HEK293 (cell line): Measurements from ENCODE around the gene FAM221B.

Experiments
- CTCF ChIA-PET: fragments of 350-600 bp; formaldehyde crosslinking; extraction: SDS; loops from one replicate; lab custom pipeline; 2021; ENCODE audit warnings: antibody characterized with exemption; lab: Yijun Ruan, JAX
- POLR2A ChIA-PET: fragments of 300-600 bp; formaldehyde crosslinking; extraction: SDS; loops from one replicate; lab custom pipeline; 2020; ENCODE audit warnings: antibody characterized with exemption, inconsistent platforms; lab: Yijun Ruan, JAX
- H3K27ac ChIP-seq: fragments of 200-500 bp; sonication (Bioruptor generic); 2 replicates; pipeline ENCODE4 v1.5.1; 2014; ENCODE audit warnings: low read depth, low read length, control low read depth, inconsistent platforms; ENCODE audit errors: extremely low read depth
- H3K36me3 ChIP-seq, 2 experiments: fragments of 200-500 bp in 1 of 2; sonication (Bioruptor generic) in 1 of 2; 1 replicate in 1 of 2; 2 replicates in 1 of 2; pipeline ENCODE4 v1.5.1; 2014 to 2017; ENCODE audit warnings: inconsistent platforms in 2 of 2, low read length in 2 of 2; ENCODE audit not compliant: control insufficient read depth in 2 of 2, insufficient read depth in 1 of 2
- H3K4me1 ChIP-seq: fragments of 200-500 bp; sonication (Bioruptor generic); 2 replicates; pipeline ENCODE4 v1.5.1; 2014; ENCODE audit warnings: mild to moderate bottlenecking, low read length, inconsistent platforms; ENCODE audit not compliant: control insufficient read depth, insufficient read depth
- H3K4me3 ChIP-seq: 2 replicates; pipeline ENCODE4 v1.5.1; 2011; ENCODE audit warnings: low read depth, mild to moderate bottlenecking, control low read depth, low read length, moderate library complexity
- H3K9me3 ChIP-seq: fragments of 200-500 bp; sonication (Bioruptor generic); 2 replicates; pipeline ENCODE4 v1.5.1; 2014; ENCODE audit warnings: low read depth, low read length, inconsistent platforms; ENCODE audit not compliant: control insufficient read depth, insufficient read depth
- FEZF1 ChIP-seq: fragments of 450-650 bp; formaldehyde crosslinking; IDR thresholded peaks from 2 replicates; pipeline ENCODE4 v1.5.1; 2016; ENCODE audit warnings: missing biosample characterization, missing genetic modification characterization
- GLI2 ChIP-seq: fragments of 450-650 bp; formaldehyde crosslinking; IDR thresholded peaks from 2 replicates; pipeline ENCODE4; 2017; ENCODE audit warnings: missing biosample characterization, missing genetic modification characterization, low read depth, borderline replicate concordance
- HOXD13 ChIP-seq: sonication (generic); formaldehyde crosslinking; IDR thresholded peaks from 2 replicates; pipeline ENCODE4 v1.8.0; 2022; ENCODE audit warnings: missing genetic modification reagents, borderline replicate concordance
- KLF8 ChIP-seq: fragments of 450-650 bp; formaldehyde crosslinking; IDR thresholded peaks from 2 replicates; pipeline ENCODE4 v1.5.1; 2016; ENCODE audit warnings: missing biosample characterization, missing genetic modification characterization
- SALL2 ChIP-seq: fragments of 450-650 bp; formaldehyde crosslinking; IDR thresholded peaks from 2 replicates; pipeline ENCODE4 v1.5.0; 2017; ENCODE audit warnings: missing biosample characterization, mild to moderate bottlenecking, missing genetic modification characterization, borderline replicate concordance
- SCRT1 ChIP-seq: fragments of 450-650 bp; formaldehyde crosslinking; IDR thresholded peaks from 2 replicates; pipeline ENCODE4 v1.5.1; 2016; ENCODE audit warnings: missing biosample characterization, missing genetic modification characterization, borderline replicate concordance
- ZBTB1 ChIP-seq: fragments of 450-650 bp; formaldehyde crosslinking; IDR thresholded peaks from 2 replicates; pipeline ENCODE4 v1.5.1; 2016; ENCODE audit warnings: missing biosample characterization, missing genetic modification characterization
- ZBTB17 ChIP-seq: fragments of 450-650 bp; formaldehyde crosslinking; IDR thresholded peaks from 2 replicates; pipeline ENCODE4 v1.5.1; 2016; ENCODE audit warnings: missing biosample characterization, missing genetic modification characterization
- ZEB2 ChIP-seq: fragments of 450-650 bp; formaldehyde crosslinking; IDR thresholded peaks from 2 replicates; pipeline ENCODE4 v1.5.1; 2016; ENCODE audit warnings: missing biosample characterization, missing genetic modification characterization
- ZFP69B ChIP-seq: fragments of 450-650 bp; formaldehyde crosslinking; IDR thresholded peaks from 2 replicates; pipeline ENCODE4 v1.5.1; 2016; ENCODE audit warnings: missing biosample characterization, missing genetic modification characterization
- ZNF114 ChIP-seq: fragments of 450-650 bp; formaldehyde crosslinking; IDR thresholded peaks from 2 replicates; pipeline ENCODE4 v1.5.0; 2017; ENCODE audit warnings: missing biosample characterization, missing genetic modification characterization
- ZNF221 ChIP-seq: fragments of 450-650 bp; formaldehyde crosslinking; IDR thresholded peaks from 2 replicates; pipeline ENCODE4 v1.5.1; 2017; ENCODE audit warnings: missing biosample characterization, missing genetic modification characterization, borderline replicate concordance
- ZNF223 ChIP-seq: fragments of 450-650 bp; formaldehyde crosslinking; IDR thresholded peaks from 2 replicates; pipeline ENCODE4 v1.5.1; 2016; ENCODE audit warnings: missing biosample characterization, missing genetic modification characterization
- ZNF239 ChIP-seq: fragments of 450-650 bp; formaldehyde crosslinking; IDR thresholded peaks from 2 replicates; pipeline ENCODE4 v1.5.1; 2016; ENCODE audit warnings: missing biosample characterization, missing genetic modification characterization
- ZNF292 ChIP-seq: fragments of 450-650 bp; formaldehyde crosslinking; IDR thresholded peaks from 2 replicates; pipeline ENCODE4 v1.5.1; 2016; ENCODE audit warnings: low read depth, missing biosample characterization, missing genetic modification characterization, borderline replicate concordance
- ZNF37A ChIP-seq: fragments of 450-650 bp; IDR thresholded peaks from 2 replicates; pipeline ENCODE4 v1.5.1; 2018; ENCODE audit warnings: missing biosample characterization, missing genetic modification characterization
- ZNF426 ChIP-seq: fragments of 450-650 bp; formaldehyde crosslinking; IDR thresholded peaks from 2 replicates; pipeline ENCODE4 v1.5.1; 2017; ENCODE audit warnings: missing biosample characterization, missing genetic modification characterization, mild to moderate bottlenecking, inconsistent platforms, moderate library complexity
- ZNF660 ChIP-seq: fragments of 450-650 bp; IDR thresholded peaks from 2 replicates; pipeline ENCODE4 v1.5.1; 2018; ENCODE audit warnings: missing biosample characterization, mild to moderate bottlenecking, missing genetic modification characterization
- ZNF785 ChIP-seq: fragments of 450-650 bp; formaldehyde crosslinking; IDR thresholded peaks from 2 replicates; pipeline ENCODE4 v1.5.1; 2016; ENCODE audit warnings: missing biosample characterization, missing genetic modification characterization
- ZNF792 ChIP-seq: fragments of 450-650 bp; formaldehyde crosslinking; IDR thresholded peaks from 2 replicates; pipeline ENCODE4 v1.5.1; 2016; ENCODE audit warnings: missing biosample characterization, missing genetic modification characterization
- TF ChIP-seq, protein P1 (sequence below): sonication (generic); formaldehyde crosslinking; IDR thresholded peaks from 2 replicates; pipeline ENCODE4 v1.8.1; 2022; ENCODE audit warnings: mild to moderate bottlenecking, moderate library complexity, missing genetic modification reagents
- TF ChIP-seq, protein P2 (sequence below): fragments of 450-650 bp; formaldehyde crosslinking; IDR thresholded peaks from 2 replicates; pipeline ENCODE4 v1.5.1; 2017; ENCODE audit warnings: missing biosample characterization, missing genetic modification characterization
- TF ChIP-seq, protein P3 (sequence below): fragments of 450-650 bp; IDR thresholded peaks from 2 replicates; pipeline ENCODE4 v1.5.1; 2018; ENCODE audit warnings: missing biosample characterization, mild to moderate bottlenecking, missing genetic modification characterization
- TF ChIP-seq, protein P4 (sequence below): fragments of 450-650 bp; formaldehyde crosslinking; IDR thresholded peaks from 2 replicates; pipeline ENCODE4 v1.5.1; 2016; ENCODE audit warnings: missing biosample characterization, missing genetic modification characterization

The FAM221B gene

DNA sequence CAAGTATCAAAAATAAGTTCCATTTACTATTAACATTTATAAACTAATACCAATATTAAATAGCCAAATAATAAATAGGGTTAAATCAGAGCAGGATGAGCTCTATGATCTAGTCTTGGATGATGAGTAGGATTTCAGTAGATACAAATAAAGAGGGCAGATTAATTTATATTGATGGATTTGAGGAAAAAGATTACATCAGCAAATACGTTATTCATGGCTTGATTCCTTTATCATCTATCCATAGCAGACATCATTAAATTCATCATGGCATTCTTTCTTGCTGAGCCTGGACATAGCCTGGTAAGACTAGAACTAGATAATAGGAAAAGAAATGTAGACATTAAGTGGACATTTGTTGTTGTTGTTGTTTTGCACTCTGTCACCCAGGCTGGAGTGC is 61.1 kb downstream of the FAM221B start:
- POLR2A ChIA-PET = interaction anchor here (0.7 kb wide), 1 partner anchor 44 kb away, joined by 6 read pairs; the partner anchor contains the start of gene SPAG8
- H3K36me3 ChIP-seq = no peaks in the 10 kb centered on the region
- H3K9me3 ChIP-seq = no peaks in the 10 kb centered on the region
- peaks cover 15% of the 10 kb centered on the region for H3K4me1 ChIP-seq
- TF ChIP-seq ZNF114 (tag by site-specific recombination) (no peak), ZNF660 (no peak), ZFP69B (tag by site-specific recombination) (no peak), ZBTB1 (tag by site-specific recombination) (no peak), SALL2 (tag by site-specific recombination) (no peak), ZNF37A (tag by site-specific recombination) (no peak), ZNF221 (no peak), ZNF426 (tag by site-specific recombination) (no peak), ZNF292 (no peak), SCRT1 (tag by site-specific recombination) (no peak), KLF8 (tag by site-specific recombination) (no peak)
- TF ChIP-seq, protein P1, sequence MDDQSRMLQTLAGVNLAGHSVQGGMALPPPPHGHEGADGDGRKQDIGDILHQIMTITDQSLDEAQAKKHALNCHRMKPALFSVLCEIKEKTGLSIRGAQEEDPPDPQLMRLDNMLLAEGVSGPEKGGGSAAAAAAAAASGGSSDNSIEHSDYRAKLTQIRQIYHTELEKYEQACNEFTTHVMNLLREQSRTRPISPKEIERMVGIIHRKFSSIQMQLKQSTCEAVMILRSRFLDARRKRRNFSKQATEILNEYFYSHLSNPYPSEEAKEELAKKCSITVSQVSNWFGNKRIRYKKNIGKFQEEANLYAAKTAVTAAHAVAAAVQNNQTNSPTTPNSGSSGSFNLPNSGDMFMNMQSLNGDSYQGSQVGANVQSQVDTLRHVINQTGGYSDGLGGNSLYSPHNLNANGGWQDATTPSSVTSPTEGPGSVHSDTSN = no peak
- TF ChIP-seq, protein P2, sequence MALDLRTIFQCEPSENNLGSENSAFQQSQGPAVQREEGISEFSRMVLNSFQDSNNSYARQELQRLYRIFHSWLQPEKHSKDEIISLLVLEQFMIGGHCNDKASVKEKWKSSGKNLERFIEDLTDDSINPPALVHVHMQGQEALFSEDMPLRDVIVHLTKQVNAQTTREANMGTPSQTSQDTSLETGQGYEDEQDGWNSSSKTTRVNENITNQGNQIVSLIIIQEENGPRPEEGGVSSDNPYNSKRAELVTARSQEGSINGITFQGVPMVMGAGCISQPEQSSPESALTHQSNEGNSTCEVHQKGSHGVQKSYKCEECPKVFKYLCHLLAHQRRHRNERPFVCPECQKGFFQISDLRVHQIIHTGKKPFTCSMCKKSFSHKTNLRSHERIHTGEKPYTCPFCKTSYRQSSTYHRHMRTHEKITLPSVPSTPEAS (tag by site-specific recombination) = no peak
- TF ChIP-seq, protein P3, sequence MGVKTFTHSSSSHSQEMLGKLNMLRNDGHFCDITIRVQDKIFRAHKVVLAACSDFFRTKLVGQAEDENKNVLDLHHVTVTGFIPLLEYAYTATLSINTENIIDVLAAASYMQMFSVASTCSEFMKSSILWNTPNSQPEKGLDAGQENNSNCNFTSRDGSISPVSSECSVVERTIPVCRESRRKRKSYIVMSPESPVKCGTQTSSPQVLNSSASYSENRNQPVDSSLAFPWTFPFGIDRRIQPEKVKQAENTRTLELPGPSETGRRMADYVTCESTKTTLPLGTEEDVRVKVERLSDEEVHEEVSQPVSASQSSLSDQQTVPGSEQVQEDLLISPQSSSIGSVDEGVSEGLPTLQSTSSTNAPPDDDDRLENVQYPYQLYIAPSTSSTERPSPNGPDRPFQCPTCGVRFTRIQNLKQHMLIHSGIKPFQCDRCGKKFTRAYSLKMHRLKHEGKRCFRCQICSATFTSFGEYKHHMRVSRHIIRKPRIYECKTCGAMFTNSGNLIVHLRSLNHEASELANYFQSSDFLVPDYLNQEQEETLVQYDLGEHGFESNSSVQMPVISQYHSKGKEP (tag by site-specific recombination) = no peak
- TF ChIP-seq, protein P4, sequence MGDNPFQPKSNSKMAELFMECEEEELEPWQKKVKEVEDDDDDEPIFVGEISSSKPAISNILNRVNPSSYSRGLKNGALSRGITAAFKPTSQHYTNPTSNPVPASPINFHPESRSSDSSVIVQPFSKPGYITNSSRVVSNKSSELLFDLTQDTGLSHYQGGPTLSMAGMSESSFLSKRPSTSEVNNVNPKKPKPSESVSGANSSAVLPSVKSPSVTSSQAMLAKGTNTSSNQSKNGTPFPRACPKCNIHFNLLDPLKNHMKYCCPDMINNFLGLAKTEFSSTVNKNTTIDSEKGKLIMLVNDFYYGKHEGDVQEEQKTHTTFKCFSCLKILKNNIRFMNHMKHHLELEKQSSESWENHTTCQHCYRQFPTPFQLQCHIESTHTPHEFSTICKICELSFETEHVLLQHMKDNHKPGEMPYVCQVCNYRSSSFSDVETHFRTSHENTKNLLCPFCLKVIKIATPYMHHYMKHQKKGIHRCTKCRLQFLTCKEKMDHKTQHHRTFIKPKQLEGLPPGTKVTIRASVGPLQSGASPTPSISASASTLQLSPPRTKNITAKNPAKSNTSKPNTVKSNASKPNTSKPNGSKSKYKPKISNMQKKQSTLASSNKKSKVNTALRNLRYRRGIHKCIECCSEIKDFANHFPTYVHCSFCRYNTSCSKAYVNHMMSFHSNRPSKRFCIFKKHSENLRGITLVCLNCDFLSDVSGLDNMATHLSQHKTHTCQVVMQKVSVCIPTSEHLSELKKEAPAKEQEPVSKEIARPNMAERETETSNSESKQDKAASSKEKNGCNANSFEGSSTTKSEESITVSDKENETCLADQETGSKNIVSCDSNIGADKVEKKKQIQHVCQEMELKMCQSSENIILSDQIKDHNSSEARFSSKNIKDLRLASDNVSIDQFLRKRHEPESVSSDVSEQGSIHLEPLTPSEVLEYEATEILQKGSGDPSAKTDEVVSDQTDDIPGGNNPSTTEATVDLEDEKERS = no peak
- CTCF ChIA-PET = no interaction called here
- no peak overlapping the region for H3K27ac ChIP-seq
- H3K4me3 ChIP-seq = no peak overlapping the region

DNA sequence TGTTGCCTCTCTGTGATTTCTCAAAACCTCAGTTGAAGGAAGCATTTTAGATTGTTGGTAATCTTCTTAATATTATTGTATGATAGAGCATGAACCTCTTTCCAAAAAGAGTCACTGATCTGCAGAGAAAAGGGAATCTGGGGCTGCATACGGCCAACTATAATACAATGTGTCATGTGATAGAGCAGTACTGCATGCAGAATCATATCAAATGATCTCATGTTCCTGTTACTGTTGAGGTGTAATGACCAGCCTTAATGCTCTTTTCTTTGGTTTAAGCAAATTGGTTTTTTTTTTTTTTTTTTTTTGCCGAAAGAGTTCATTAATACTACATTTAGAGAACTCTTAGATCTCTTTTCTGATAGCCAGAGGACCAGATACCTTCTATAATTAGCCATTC is 61.5 kb downstream of the FAM221B start:
- Histone ChIP-seq H3K36me3 (no peaks in the 10 kb centered on the region), H3K4me1 (peaks cover 18% of the 10 kb centered on the region), H3K4me3 (no peak overlapping the region), H3K9me3 (no peaks in the 10 kb centered on the region), H3K27ac (no peak overlapping the region)
- ChIA-PET CTCF (no interaction called here), POLR2A (interaction anchor here (0.7 kb wide), 1 partner anchor 45 kb away, joined by 6 read pairs; the partner anchor contains the start of gene SPAG8)
- TF ChIP-seq ZNF239 (tag by site-specific recombination) (no peak), GLI2 (tag by site-specific recombination) (no peak), ZBTB17 (0 out of 2 replicates have a peak, but pooled peaks have one; percentile 16), HOXD13 (no peak), ZEB2 (tag by site-specific recombination) (no peak), ZNF792 (tag by site-specific recombination) (no peak), ZNF223 (tag by site-specific recombination) (no peak), FEZF1 (peak; percentile 70), ZNF37A (tag by site-specific recombination) (no peak), ZNF660 (no peak), ZNF785 (tag by site-specific recombination) (no peak)
